ENCODE data around the gene SPON2.

SPON2 gene

GRCh38 chr4:1124818-1125217 is 47.6 kb downstream of the SPON2 start:
- TF ChIP-seq CTCF (IDR thresholded peaks at IDR 0.05), result no peak
- peaks cover 0 to 5% (median 0%) of the 10 kb centered on the region in 3 donors for H3K9me3 ChIP-seq
- H3K4me1 ChIP-seq, result no peaks in the 10 kb centered on the region
- intact Hi-C loops (cut with DNase I; ENCODE audit: low total_unique reads), result no loop called here
- no peaks in the 10 kb centered on the region for H3K36me3 ChIP-seq
- no peak overlapping the region for H3K27ac ChIP-seq
- H3K27me3 ChIP-seq, result no peaks in the 10 kb centered on the region
- DNase-seq, result no peak
- H3K4me3 ChIP-seq, result no peak overlapping the region

- H3K9me3 ChIP-seq, result peaks cover 0 to 5% (median 0%) of the 10 kb centered on the region in 3 donors
- no peaks in the 10 kb centered on the region for H3K36me3 ChIP-seq
- no peaks in the 10 kb centered on the region for H3K4me1 ChIP-seq
- no peaks in the 10 kb centered on the region for H3K27me3 ChIP-seq
- H3K27ac ChIP-seq, result no peak overlapping the region
- no peak overlapping the region for H3K4me3 ChIP-seq
- intact Hi-C loops (cut with DNase I; ENCODE audit: low total_unique reads), result no loop called here
- DNase-seq, result no peak
- no peak for TF ChIP-seq CTCF (IDR thresholded peaks at IDR 0.05)
These were observed 49.9 kb downstream of the SPON2 start for GRCh38 chr4:1122505-1122904.
